ENCODE data around the gene FOXK2. TPM values are rescaled to one million over a fixed set of nuclear protein-coding genes. Genes with fewer than 3 reads are reported as not detected.

Gene FOXK2
- total RNA-seq, 2 experiments from 2014 or later = 59.6 to 63.2 TPM

GRCh38 chr17:82642022-82642421, 122.5 kb downstream of the FOXK2 start:
- H3K36me3 Mint-ChIP-seq (ENCODE audit: low read depth) = peaks cover 30% of the 10 kb centered on the region
- POLR2A ChIA-PET = no interaction called here
- no peak overlapping the region for H3K4me3 Mint-ChIP-seq
- peaks cover 23% of the 10 kb centered on the region for H3K4me1 Mint-ChIP-seq
- no peak overlapping the region for H3K27ac Mint-ChIP-seq
- DNase-seq = no peak
- CTCF ChIA-PET = no interaction called here
- no peaks in the 10 kb centered on the region for H3K9me3 Mint-ChIP-seq
- no peaks in the 10 kb centered on the region for H3K27me3 Mint-ChIP-seq

- peaks cover 23% of the 10 kb centered on the region for H3K36me3 Mint-ChIP-seq (ENCODE audit: low read depth)
These were observed 124.6 kb downstream of the FOXK2 start for GRCh38 chr17:82644148-82644547.

GRCh38 chr17:82645516-82645915, 126.0 kb downstream of the FOXK2 start:
- CTCF ChIA-PET = no interaction called here

More at GRCh38 chr17:82644148-82644547, 124.6 kb downstream of the FOXK2 start:
- H3K4me3 Mint-ChIP-seq = no peak overlapping the region
- ChIA-PET CTCF (no interaction called here), POLR2A (interaction anchor here (0.7 kb wide), 1 partner anchor 11 kb away, joined by 3 read pairs; no protein-coding TSS in a partner anchor)
- no peaks in the 10 kb centered on the region for H3K27me3 Mint-ChIP-seq
- H3K27ac Mint-ChIP-seq = no peak overlapping the region
- H3K4me1 Mint-ChIP-seq = peaks cover 21% of the 10 kb centered on the region
- DNase-seq = no peak
- H3K9me3 Mint-ChIP-seq = no peaks in the 10 kb centered on the region

GRCh38 chr17:82647593-82648164, 128.1 kb downstream of the FOXK2 start:
- peaks cover 22% of the 10 kb centered on the region for H3K4me1 Mint-ChIP-seq
- H3K9me3 Mint-ChIP-seq = no peaks in the 10 kb centered on the region
- H3K36me3 Mint-ChIP-seq (ENCODE audit: low read depth) = peaks cover 15% of the 10 kb centered on the region
- peak overlapping the region; percentile 81 for H3K4me3 Mint-ChIP-seq
- no peaks in the 10 kb centered on the region for H3K27me3 Mint-ChIP-seq
- DNase-seq = peak; percentile 39
- peak overlapping the region; percentile 82 for H3K27ac Mint-ChIP-seq
- ChIA-PET CTCF (no interaction called here), POLR2A (no interaction called here)

More at GRCh38 chr17:82645516-82645915, 126.0 kb downstream of the FOXK2 start:
- no peaks in the 10 kb centered on the region for H3K27me3 Mint-ChIP-seq
- POLR2A ChIA-PET = no interaction called here
- no peaks in the 10 kb centered on the region for H3K9me3 Mint-ChIP-seq
- H3K36me3 Mint-ChIP-seq (ENCODE audit: low read depth) = peaks cover 21% of the 10 kb centered on the region
- peak overlapping the region; percentile 81 for H3K4me3 Mint-ChIP-seq
- H3K4me1 Mint-ChIP-seq = peaks cover 22% of the 10 kb centered on the region
- no peak overlapping the region for H3K27ac Mint-ChIP-seq
- DNase-seq = no peak

GRCh38 chr17:82648165-82648668, 128.7 kb downstream of the FOXK2 start, which contains the start of gene WDR45B:
TSS of gene WDR45B (minus strand) at chr17:82648444. CDS start at chr17:82648340, 104 bp downstream.
- ChIA-PET CTCF (no interaction called here), POLR2A (no interaction called here)
- Mint-ChIP-seq H3K9me3 (no peaks in the 10 kb centered on the region), H3K36me3 (ENCODE audit: low read depth) (peaks cover 11% of the 10 kb centered on the region), H3K4me1 (peaks cover 22% of the 10 kb centered on the region), H3K27ac (peak within 1 kb of the TSS; percentile 82), H3K27me3 (no peaks in the 10 kb centered on the region), H3K4me3 (peak within 1 kb of the TSS; percentile 81)
- DNase-seq = peak; percentile 88

GRCh38 chr17:82648742-82649331, 129.3 kb downstream of the FOXK2 start:
- Mint-ChIP-seq H3K4me3 (peak overlapping the region; percentile 63), H3K27ac (peak overlapping the region; percentile 66), H3K36me3 (ENCODE audit: low read depth) (peaks cover 10% of the 10 kb centered on the region), H3K4me1 (peaks cover 22% of the 10 kb centered on the region), H3K9me3 (no peaks in the 10 kb centered on the region), H3K27me3 (no peaks in the 10 kb centered on the region)
- ChIA-PET POLR2A (no interaction called here), CTCF (no interaction called here)
- peak; percentile 60 for DNase-seq

GRCh38 chr17:82649501-82650261, 130.1 kb downstream of the FOXK2 start:
- H3K36me3 Mint-ChIP-seq (ENCODE audit: low read depth) = peaks cover 8% of the 10 kb centered on the region
- peak overlapping the region; percentile 79 for H3K27ac Mint-ChIP-seq
- no peaks in the 10 kb centered on the region for H3K27me3 Mint-ChIP-seq
- ChIA-PET CTCF (no interaction called here), POLR2A (no interaction called here)
- DNase-seq = no peak
- peak overlapping the region; percentile 51 for H3K4me3 Mint-ChIP-seq
- peaks cover 22% of the 10 kb centered on the region for H3K4me1 Mint-ChIP-seq
- no peaks in the 10 kb centered on the region for H3K9me3 Mint-ChIP-seq

GRCh38 chr17:82650723-82651122, 131.2 kb downstream of the FOXK2 start:
- Mint-ChIP-seq H3K27me3 (no peaks in the 10 kb centered on the region), H3K27ac (no peak overlapping the region), H3K4me3 (no peak overlapping the region), H3K4me1 (peaks cover 16% of the 10 kb centered on the region), H3K36me3 (ENCODE audit: low read depth) (peaks cover 3% of the 10 kb centered on the region), H3K9me3 (no peaks in the 10 kb centered on the region)
- ChIA-PET POLR2A (no interaction called here), CTCF (interaction anchor here (1.2 kb wide), 1 partner anchor 11 kb away, joined by 3 read pairs; no protein-coding TSS in a partner anchor)
- no peak for DNase-seq

GRCh38 chr17:82653651-82654528, 134.4 kb downstream of the FOXK2 start:
- no peak overlapping the region for H3K4me3 Mint-ChIP-seq
- POLR2A ChIA-PET = interaction anchor here (0.6 kb wide), 1 partner anchor 438 kb away, joined by 3 read pairs; no protein-coding TSS in a partner anchor
- no peak overlapping the region for H3K27ac Mint-ChIP-seq
- no peaks in the 10 kb centered on the region for H3K27me3 Mint-ChIP-seq
- no peaks in the 10 kb centered on the region for H3K36me3 Mint-ChIP-seq (ENCODE audit: low read depth)
- H3K9me3 Mint-ChIP-seq = no peaks in the 10 kb centered on the region
- CTCF ChIA-PET = no interaction called here
- H3K4me1 Mint-ChIP-seq = peaks cover 3% of the 10 kb centered on the region
- no peak for DNase-seq

Other genes with a start within 250 kb of the FOXK2 start
- gene CSNK1D, start 246.0 kb upstream of the FOXK2 start, total RNA-seq = 100 to 1,000 TPM; 115 to 142 TPM
- 100 to 1,000 TPM; 285 to 292 TPM for gene CD7, start 202.1 kb upstream of the FOXK2 start, total RNA-seq
- 10 to 100 TPM; 16.4 TPM for gene SECTM1, start 186.0 kb upstream of the FOXK2 start, total RNA-seq
- gene TEX19, start 160.5 kb upstream of the FOXK2 start, total RNA-seq = under 1 TPM in 1 of 2 experiments, not detected in 1; 0.10 TPM
- not detected for gene UTS2R, start 148.0 kb upstream of the FOXK2 start, total RNA-seq
- 10 to 100 TPM; 65.5 to 70.2 TPM for gene HEXD, start 101.4 kb upstream of the FOXK2 start, total RNA-seq
- 10 to 100 TPM; 23.8 to 28.0 TPM for gene OGFOD3, start 101.1 kb upstream of the FOXK2 start, total RNA-seq
- gene CYBC1, start 69.0 kb upstream of the FOXK2 start, total RNA-seq = 100 to 1,000 TPM; 300 to 324 TPM
- 100 to 1,000 TPM; 105 to 117 TPM for gene NARF, start 61.0 kb upstream of the FOXK2 start, total RNA-seq
- gene WDR45B, start 128.7 kb downstream of the FOXK2 start, total RNA-seq = 10 to 100 TPM; 33.5 to 36.4 TPM
- 1 to 10 TPM; 1.7 to 2.2 TPM for gene RAB40B, start 179.0 kb downstream of the FOXK2 start, total RNA-seq
- gene FN3KRP, start 197.0 kb downstream of the FOXK2 start, total RNA-seq = 10 to 100 TPM; 37.8 to 40.9 TPM
- gene FN3K, start 215.9 kb downstream of the FOXK2 start, total RNA-seq = 1 to 10 TPM; 2.0 to 4.2 TPM
- 100 to 1,000 TPM; 155 to 157 TPM for gene TBCD, start 232.3 kb downstream of the FOXK2 start, total RNA-seq

Data from activated CD4-positive, alpha-beta T cell treated with anti-CD3 and anti-CD28 coated beads, Interleukin-2, amount 10 ng/mL, durations not matched to agents 7 days and 5 days (primary cell).